ENCODE measurements around the gene UNC13B.

- TF ChIP-seq KDM1A (IDR thresholded peaks at IDR 0.05; ENCODE audit: borderline replicate concordance, low read length) (no peak), JUN (IDR thresholded peaks at IDR 0.05; ENCODE audit: low read depth, low read length) (no peak), CTCF (IDR thresholded peaks at IDR 0.05; ENCODE audit: control extremely low read depth in 1 of 3, insufficient read depth in 1 of 3, low read depth in 1 of 3, low read length in 3 of 3) (no peak)
Measured at GRCh38 chr9:35318741-35319140, 156.9 kb downstream of the UNC13B start.
